ENCODE data around the gene IL3RA.
"Not testable (repeated sequence)": the region's sequence is repeated elsewhere in the genome, so short reads cannot be mapped to it uniquely, and the experiment has no call there.

IL3RA gene

DNA sequence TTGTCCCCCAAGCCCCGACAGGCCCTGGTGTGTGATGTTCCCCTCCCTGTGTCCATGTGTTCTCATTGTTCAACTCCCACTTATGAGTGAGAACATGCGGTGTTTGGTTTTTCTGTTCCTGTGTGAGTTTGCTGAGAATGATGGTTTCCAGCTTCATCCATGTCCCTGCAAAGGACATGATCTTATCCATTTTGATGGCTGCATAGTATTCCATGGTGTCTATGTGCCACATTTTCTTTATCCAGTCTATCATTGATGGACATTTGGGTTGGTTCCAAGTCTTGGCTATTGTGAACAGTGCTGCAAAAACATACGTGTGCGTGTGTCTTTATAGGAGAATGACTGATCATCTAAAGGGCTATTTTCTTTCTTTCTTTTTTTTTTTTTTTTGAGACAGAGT, 4.2 kb upstream of the IL3RA start:
- not testable (repeated sequence) for DNase-seq (ENCODE audit: low spot score)

DNA sequence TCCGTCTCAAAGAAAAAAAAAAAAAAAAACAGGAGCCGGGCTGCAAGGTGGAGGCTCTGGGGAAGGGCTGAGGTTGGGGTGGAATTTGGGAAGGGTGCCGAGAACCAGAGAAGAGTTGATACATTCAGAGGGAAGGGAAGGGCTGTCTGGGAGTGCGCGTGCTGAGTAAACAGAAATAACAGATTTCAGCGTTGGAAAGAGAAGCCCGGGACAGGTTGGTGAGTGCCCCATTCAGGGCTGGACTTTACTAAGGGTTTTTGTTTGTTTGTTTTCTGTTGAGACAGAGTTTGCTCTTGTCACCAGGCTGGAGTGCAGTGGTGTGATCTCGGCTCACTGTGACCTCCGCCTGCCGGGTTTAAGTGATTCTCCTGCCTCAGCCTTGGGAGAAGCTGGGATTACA, 1.7 kb upstream of the IL3RA start:
- DNase-seq (ENCODE audit: low spot score) = no peak

DNA sequence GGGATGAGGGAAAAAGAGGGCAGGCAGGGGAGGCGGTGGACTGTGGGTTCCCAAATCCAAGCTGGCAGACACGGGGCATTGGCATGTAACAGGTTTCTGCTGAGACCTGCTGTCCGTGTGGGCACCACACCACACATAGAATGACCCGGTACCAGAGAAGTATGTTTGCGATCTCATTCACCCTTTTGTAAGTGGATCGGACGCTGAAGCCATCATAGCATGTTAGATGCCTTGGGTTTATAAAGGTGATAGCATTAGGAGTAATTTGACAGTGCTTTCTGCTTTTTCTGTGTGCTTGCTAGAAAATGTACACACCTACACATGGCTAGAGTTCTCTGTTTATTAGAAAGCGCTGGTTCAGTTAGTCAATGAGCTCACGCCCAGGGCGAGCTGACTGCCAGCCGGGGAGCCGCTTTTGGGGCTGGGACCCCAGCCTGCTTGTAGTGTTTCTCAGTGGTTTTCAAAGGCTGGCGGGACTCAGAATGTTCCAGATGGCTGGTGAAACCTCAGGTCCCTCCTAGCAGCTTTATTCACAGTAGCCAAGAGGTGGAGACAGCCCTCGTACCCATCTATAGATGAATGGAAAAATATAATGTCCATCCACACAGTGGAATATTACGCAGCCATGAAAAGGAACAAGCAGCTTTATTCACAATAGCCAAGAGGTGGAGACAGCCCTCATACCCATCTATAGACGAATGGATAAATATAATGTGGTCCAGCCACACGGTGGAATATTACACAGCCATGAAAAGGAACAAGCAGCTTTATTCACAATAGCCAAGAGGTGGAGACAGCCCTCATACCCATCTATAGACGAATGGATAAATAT, 579 bp downstream of the IL3RA start:
- no peak for DNase-seq (ENCODE audit: low spot score)

DNA sequence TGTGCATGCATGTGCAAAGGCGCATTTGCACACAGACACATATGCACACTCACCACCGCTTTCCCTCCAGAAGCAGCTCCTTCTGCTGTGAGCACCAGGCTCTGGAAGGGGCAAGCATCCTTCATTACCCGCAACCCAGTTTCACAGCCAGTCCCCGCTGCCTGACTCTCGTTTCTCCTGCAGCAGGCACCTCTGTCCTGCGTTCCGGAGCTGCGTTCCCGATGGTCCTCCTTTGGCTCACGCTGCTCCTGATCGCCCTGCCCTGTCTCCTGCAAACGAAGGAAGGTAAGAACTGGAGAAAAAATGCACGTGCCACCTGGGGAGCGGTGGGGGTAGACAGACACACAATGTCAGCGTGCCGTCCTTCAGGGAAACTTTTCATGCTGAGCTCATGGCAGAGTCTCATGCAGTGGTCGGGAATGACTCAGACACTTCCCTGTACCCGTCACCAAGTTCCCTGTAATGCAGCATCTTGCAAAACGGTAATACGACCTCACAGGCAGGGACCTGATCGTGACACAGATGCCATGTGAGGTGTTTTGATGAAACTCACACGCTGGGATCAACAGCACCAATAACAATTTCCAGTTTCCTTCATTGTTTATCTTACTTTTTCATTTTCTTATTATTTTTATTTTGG, 5.1 kb downstream of the IL3RA start:
- DNase-seq (ENCODE audit: low spot score) = no peak

DNA sequence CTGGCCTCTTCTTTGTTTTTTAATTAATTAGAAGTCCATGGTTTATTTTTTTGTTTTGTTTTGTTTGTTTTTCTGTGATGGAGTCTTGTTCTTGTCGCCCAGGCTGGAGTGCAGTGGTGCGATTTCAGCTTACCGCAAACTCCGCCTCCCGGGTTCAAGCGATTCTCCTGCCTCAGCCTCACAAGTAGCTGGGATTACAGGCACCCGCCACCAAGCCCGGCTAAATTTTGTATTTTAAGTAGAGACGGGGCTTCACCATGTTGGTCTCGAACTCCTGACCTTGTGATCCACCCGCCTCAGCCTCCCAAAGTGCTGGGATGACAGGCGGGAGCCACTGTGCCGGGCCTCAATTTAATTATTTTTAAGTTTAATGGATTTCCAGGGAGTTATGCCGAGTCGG, 13.0 kb downstream of the IL3RA start:
- not testable (repeated sequence) for DNase-seq (ENCODE audit: low spot score)

DNA sequence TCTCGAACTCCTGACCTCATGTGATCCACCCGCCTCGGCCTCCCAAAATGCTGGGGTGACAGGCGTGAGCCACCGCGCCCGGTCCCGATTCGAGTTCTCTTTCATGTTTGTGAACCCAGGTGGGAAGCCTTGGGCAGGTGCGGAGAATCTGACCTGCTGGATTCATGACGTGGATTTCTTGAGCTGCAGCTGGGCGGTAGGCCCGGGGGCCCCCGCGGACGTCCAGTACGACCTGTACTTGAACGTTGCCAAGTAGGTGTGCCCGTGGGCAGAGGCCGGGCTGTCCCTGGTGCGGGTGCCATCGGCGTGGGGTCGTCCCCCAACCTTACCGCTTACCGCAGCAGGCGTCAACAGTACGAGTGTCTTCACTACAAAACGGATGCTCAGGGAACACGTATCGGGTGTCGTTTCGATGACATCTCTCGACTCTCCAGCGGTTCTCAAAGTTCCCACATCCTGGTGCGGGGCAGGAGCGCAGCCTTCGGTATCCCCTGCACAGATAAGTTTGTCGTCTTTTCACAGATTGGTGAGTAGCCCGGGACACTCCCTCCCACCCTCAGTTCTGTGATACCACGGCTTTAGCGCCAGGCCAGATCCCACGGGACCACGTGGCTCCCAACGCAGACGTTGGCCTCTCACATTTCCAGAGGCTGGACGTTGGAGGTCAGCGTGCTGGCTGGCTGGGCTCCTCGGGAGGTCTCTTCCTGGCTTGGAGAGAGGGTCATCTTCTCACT, 15.6 kb downstream of the IL3RA start:
- no peak for DNase-seq (ENCODE audit: low spot score)

DNA sequence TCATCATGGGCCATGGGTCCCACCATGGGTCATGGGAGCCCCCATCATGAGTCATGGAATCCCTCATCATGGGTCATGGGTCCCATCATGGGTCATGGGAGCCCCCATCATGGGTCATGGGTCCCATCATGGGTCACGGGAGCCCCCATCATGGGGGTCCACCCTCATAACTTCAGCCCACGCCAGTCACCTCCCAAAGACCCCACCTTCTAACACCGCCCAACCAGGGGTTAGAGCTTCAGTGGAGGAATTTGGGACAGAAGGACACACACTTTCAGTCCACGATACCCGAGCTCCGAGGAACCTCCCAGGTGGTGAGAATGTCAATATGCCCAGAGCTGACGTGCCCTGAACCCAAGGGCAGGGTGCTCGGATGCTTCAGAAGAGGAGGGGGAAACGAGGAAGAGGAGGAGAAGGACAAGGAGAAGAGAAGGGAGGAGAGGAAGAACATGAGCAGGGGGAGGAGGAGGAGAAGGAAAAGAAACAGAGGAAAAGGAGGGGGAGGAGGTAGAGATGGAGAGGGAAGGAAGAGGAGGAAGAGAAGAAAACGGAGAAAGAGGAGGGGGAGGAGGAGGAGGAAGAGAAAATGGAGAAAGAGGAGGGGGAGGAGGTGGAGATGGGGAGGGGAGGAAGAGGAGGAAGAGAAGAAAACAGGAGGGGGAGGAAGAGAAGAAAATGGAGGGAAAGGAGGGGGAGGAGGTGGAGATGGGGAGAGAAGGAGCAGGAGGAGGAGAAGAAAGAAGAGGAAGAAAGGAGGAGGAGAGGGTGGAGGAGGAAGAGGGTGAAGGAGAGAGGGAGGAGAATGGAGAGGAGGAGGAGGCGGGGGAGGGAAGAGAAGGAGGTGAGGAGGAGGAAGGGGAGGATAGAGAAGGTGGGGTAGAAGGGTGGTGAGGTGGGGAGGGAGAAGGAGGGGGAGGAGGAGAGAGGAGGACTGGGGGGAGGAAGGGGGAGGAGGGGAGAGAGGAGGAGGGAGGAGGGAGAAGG, 17.7 kb downstream of the IL3RA start:
- DNase-seq (ENCODE audit: low spot score) = no peak

DNA sequence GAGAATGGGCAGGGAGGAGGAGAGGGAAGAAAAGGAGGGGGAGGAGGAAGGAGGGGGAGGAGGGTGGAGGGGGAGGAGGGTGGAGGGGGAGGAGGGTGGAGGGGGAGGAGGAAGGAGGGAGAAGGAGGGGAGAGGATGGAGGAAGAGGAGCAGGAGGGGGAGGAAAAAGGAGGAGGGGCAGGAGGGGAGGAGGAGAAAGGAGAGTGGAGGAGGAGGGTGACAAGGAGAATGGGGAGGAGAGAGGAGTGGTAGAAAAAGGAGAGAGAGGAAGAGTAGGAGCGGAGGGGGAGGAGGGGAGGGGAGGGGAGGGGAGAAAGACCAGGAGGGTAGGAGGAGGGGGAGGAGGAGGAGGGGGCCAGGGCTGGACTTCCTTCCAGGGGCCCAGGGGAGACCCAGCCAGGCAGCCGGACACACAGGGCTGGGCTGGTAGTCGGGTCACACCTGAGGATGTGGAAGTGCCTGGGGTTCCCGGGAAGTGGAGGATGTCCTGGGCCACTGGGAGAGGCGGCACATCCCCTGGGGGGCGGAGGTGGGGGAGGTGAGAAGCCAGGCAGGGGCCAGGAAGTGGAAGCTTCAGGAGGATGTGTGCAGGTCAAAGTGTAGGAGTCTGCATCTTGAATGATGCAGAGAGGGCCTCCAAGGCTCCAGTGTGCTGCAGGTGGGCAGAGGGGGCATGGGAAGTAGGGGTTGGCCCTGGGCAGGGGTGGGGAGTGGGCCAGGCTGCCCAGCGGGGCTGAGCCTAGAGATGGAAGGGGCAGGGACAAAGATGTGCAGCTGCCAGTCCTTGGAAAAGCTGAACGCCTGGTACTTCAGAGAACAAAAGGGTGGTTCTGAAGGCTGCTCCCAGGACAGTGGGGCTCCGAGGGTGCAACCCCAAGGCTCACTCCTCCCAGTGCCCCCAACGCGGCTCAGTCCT, 18.8 kb downstream of the IL3RA start:
- DNase-seq (ENCODE audit: low spot score) = no peak

DNA sequence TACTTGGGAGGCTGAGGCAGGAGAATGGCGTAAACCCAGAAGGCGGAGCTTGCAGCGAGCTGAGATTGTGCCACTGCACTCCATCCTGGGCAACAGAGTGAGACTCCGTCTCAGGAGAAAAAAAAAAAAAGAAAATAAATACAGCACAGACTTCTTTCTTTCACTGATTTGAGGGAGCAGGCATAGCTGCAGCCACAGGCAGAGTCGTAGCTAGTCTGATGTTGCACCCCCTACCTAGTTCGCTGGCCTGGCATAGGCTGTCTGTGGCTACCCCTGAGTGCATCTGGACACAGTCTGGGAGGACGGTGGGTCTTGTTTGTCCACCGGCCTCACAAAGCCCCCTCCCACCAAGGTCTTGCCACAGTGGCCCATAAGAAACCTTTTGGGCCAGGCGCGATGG, 21.4 kb downstream of the IL3RA start:
- no peak for DNase-seq (ENCODE audit: low spot score)

DNA sequence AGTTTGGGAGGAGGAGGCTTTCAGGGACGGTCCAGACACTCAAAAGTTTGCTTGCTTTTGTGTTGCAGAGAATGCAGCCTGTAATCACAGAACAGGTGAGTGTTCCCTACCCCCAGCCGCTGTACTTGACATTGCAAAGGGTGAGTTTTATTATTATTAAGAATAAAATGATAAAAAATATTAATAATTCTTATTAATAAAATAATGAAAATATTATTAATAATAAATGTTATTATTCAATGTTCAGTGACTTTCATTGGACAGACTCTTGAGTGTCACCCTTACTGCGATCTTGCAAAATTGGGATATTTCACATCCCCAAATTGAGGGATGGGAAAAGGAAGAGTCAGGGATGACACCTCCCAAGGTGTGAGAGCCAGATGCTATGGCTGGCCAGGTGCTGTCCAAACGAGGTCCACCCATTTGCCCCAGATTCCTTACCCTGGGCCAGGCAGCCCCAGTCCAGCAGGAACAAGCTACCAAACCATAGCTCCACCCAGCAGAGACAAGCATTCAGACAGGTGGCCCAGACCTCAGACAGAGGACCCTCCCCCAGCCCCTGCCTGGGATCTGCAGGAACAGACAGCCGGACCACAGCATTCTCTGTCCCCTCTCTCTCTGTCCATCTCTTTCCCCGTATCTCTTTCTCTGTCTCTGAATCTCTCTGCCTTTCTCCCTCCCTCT, 22.4 kb downstream of the IL3RA start:
- no peak for DNase-seq (ENCODE audit: low spot score)

DNA sequence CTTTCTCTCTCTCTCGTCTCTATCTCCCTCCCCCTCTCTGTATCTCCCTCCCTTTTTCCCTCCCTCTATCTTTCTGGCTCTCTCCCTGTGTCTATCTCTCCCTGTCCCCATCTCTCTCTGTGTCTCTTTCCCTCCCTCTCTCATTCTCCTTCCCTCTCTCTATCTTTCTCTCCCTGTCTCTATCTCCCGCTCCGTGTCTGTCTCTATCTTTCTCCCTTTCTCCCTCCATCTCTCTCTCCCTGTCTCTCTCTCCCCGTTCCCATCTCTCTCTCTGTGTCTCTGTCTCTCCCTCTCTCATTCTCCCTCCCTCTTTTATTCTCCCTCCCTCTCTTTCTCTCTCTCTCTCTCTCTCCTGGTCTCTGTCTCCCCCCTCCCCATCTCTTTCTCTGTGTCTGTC, 22.9 kb downstream of the IL3RA start:
- no peak for DNase-seq (ENCODE audit: low spot score)

DNA sequence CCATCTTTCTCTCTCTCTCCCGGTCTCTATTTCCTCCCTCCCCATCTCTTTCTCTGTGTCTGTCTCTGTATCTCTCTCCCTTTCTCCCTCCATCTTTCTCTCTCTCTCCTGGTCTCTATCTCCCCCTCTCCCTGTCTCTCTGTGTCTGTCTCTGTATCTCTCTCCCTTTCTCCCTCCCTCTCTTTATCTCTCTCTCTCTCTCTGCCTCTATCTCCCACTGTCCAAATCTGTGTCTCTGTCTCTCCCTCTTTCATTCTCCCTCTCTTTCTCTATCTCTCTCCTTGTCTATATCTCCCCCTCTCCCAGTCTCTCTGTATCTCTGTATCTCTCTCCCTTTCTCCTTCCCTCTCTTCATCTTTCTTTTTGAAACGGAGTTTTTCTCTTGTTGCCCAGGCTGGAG, 23.6 kb downstream of the IL3RA start:
- no peak for DNase-seq (ENCODE audit: low spot score)

DNA sequence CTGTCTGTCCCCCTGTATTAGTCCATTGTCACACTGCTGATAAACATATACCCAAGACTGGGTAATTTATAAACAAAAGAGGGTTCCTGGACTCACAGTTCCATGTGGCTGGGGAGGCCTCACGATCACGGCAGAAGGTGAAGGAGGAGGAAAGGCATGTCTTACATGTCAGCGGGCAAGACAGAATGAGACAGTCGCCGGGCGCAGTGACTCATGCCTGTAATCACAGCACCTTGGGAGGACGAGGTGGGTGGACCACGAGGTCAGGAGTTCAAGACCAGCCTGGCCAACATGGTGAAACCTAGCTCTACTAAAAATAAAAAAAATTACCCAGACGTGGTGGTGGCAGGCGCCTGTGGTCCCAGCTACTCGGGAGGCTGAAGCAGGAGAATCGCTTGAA, 24.7 kb downstream of the IL3RA start:
- no peak for DNase-seq (ENCODE audit: low spot score)

DNA sequence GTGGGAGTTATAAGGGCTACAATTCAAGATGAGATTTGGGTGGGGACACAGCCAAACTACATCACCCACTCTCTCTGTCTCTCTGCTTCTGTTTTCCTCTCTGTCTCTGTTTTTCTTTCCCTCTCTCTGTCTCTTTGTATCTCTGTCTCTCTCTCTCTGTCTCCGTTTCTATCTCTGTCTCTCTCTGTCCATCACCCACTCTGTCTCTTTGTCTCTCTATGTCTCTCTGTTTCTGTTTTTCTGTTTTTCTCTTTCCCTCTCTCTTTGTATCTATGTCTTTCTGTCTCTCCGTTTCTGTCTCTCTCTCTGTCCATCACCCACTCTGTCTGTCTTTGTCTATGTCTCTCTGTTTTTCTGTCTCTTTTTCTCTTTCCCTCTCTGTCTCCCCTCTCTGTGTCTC, 25.3 kb downstream of the IL3RA start:
- no peak for DNase-seq (ENCODE audit: low spot score)

DNA sequence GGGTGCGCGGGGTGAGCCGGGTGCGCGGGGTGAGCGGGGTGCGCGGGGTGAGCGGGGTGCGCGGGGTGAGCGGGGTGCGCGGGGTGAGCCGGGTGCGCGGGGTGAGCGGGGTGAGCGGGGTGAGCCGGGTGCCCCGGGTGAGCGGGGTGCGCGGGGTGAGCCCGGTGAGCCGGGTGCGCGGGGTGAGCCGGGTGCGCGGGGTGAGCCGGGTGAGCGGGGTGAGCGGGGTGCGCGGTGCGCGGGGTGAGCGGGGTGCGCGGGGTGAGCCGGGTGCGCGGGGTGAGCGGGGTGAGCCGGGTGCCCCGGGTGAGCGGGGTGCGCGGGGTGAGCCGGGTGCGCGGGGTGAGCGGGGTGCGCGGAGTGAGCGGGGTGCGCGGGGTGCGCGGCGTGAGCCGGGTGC, 29.8 kb downstream of the IL3RA start:
- not testable (repeated sequence) for DNase-seq (ENCODE audit: low spot score)

DNA sequence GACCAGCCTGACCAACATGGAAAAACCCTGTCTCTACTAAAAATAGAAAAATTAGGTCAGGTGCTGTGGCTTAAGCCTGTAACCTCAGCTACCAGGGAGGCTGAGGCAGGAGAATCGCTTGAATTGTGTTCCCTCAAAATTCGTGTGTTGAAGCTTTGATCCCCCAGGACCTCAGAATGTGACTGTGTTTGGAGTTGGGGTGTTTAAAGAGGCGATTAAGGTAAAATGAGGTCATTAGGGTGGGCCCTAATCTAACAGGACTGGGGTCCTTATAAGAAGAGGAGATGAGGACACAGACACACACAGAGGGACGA, 31.8 kb downstream of the IL3RA start:
- DNase-seq (ENCODE audit: low spot score) = no peak

DNA sequence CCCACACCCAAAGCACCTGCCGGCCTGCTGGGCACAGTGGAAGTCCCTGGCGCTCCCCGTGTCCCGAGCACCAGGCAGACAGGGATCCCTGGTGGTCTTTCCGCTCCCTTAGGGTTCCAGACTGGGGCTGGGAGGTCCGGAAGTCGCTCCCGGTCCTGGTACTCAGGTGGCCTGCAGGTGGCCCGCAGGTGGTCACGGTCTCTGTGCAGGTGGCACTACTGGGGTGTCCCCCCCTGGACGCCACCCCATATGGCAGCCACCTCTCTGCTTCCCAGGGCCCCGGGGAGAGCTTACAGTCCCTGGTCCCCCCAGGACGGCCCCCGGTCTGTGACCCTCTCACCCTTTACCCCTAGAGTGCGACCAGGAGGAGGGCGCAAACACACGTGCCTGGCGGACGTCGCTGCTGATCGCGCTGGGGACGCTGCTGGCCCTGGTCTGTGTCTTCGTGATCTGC, 41.7 kb downstream of the IL3RA start:
- DNase-seq (ENCODE audit: low spot score) = peak; percentile 2

DNA sequence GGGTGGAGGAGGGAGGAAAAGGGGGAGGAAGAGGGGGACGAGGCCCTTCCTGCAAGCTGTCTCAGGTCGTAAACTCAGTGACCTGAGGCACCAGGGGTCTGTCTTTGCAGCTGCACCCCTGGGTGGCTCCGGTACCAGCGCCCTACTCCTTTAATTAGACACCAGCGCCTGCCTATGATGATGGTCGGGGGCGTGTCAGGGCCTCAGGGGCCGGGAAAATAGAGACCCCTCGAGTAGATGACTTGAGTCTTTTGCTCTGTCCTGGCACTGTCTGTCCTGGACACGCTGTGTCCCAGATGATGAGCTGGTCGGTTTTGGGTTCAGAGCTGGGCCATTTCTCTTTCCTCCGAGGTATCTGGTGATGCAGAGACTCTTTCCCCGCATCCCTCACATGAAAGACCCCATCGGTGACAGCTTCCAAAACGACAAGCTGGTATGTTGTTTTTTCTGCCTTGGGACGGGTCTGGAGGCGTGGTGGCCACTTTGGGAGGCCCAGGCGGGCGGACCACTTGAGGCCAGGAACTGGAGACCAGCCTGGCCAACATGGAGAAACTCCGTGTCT, 44.2 kb downstream of the IL3RA start:
- DNase-seq (ENCODE audit: low spot score) = peak; percentile 9

DNA sequence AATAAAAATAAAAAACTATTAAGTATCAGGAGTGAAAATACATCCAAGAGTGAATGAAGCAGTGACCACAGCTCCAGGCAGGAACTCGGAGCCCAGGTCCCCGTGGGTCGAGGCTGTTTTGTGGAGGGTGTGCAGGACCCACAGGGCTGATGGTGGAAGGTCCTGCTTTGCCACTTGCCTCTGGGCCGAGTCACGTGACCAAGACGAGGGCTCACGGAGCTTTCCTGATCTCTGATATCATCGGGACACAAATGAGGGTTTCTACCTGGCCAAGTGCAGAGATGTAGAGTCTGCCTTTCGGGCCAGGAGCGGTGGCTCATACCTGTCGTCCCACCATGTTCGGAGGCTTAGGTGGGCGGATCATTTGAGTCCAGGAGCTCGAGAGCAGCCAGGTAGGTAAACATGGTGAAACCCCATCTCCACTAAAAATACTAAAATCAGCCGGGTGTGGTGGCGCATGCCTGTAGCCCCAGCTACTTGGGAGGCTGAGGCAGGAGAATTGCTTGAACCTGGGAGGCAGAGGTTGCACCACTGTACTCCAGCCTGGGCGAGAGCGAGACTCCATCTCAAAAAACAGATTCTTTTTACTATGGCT, 48.2 kb downstream of the IL3RA start:
- DNase-seq (ENCODE audit: low spot score) = peak; percentile 7

Data from AG20443 (cell line).